HEK293 (cell line): Measurements from ENCODE around the gene ZFP62.

Experiments used
- CTCF ChIP-seq: fragments of 450-650 bp; formaldehyde crosslinking; IDR thresholded peaks from 2 replicates; pipeline ENCODE4 v1.5.1; 2016; ENCODE audit warnings: missing biosample characterization, missing genetic modification characterization
- ZBTB7A ChIP-seq: fragments of 450-650 bp; formaldehyde crosslinking; IDR thresholded peaks from 2 replicates; pipeline ENCODE4 v1.5.1; 2016; ENCODE audit warnings: low read depth, missing biosample characterization, missing genetic modification characterization
- ZNF175 ChIP-seq: fragments of 450-650 bp; formaldehyde crosslinking; IDR thresholded peaks from 2 replicates; pipeline ENCODE4 v1.5.1; 2016; ENCODE audit warnings: missing biosample characterization, missing genetic modification characterization
- ZNF416 ChIP-seq: fragments of 450-650 bp; formaldehyde crosslinking; IDR thresholded peaks from 2 replicates; pipeline ENCODE4 v1.5.1; 2016; ENCODE audit warnings: missing biosample characterization, missing genetic modification characterization
- ZNF747 ChIP-seq: fragments of 450-650 bp; formaldehyde crosslinking; IDR thresholded peaks from 2 replicates; pipeline ENCODE4 v1.5.1; 2016; ENCODE audit warnings: missing biosample characterization, missing genetic modification characterization
- ZNF843 ChIP-seq: fragments of 450-650 bp; formaldehyde crosslinking; IDR thresholded peaks from 2 replicates; pipeline ENCODE4 v1.5.1; 2016; ENCODE audit warnings: missing biosample characterization, missing genetic modification characterization

GRCh38 chr5:180824630-180825476, 36.2 kb downstream of the ZFP62 start:
- TF ChIP-seq ZNF747 (no peak), ZNF843 (tag by site-specific recombination) (no peak), CTCF (tag by site-specific recombination) (no peak), ZNF175 (tag by site-specific recombination) (no peak), ZBTB7A (no peak), ZNF416 (tag by site-specific recombination) (no peak)
